ENCODE data around the gene NHSL2.

DNA sequence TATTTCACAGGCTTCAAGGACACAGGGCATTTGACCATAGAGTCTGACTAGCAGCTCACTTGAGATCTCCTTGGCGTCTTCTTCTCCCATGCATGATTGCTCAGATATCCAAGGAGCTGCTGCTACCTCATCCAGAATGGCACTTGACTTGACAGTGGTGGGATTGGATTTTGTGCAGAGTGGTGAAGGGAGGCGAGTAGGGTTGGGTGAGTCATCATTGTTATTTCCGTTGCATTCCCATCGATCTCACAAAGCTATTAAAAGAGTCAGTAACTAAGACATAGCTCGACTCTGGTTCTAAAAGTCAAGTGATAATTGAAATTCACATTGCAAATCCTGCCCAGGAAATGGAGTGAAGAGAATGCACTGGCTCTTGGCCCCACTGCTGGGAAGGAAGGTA is 27.7 kb downstream of the NHSL2 start:
- no peak for TF ChIP-seq YY1 (IDR thresholded peaks at IDR 0.05; ENCODE audit: insufficient read depth, insufficient read length)
- TF ChIP-seq ZNF274 (IDR thresholded peaks at IDR 0.05; ENCODE audit: low read depth, low read length), result no peak

Data from NT2/D1 (cell line).